Prostate gland (tissue), 2 donors: ENCODE results near the gene KRT34. TPM values are rescaled to one million over a fixed set of nuclear protein-coding genes. Genes with fewer than 3 reads are reported as not detected.

ENCODE experiments used
- DNase-seq: peaks from one replicate; pipeline ENCODE4 v3.0.0-alpha.2; 2019; ENCODE audit warnings: low spot score
- H3K27ac ChIP-seq, 2 donors: fragments of 200-600 bp; sonication (generic); 2 replicates each; pipeline ENCODE4 v1.5.1; 2017 to 2019
- H3K27me3 ChIP-seq: fragments of 200-600 bp; sonication (generic); replicated peaks from 2 replicates; pipeline ENCODE4 v1.5.1; 2019; ENCODE audit not compliant: insufficient read depth
- H3K36me3 ChIP-seq, 2 donors: fragments of 200-600 bp; sonication (generic); 1 replicate in 1 of 2; 2 replicates in 1 of 2; pipeline versions ENCODE4 v1.5.1 to v1.8.1; 2017 to 2019
- H3K4me1 ChIP-seq: fragments of 200-600 bp; sonication (generic); replicated peaks from 2 replicates; pipeline ENCODE4 v1.5.1; 2019
- H3K4me3 ChIP-seq, 2 donors: fragments of 200-600 bp; sonication (generic); 2 replicates each; pipeline ENCODE4 v1.5.1; 2017 to 2019
- H3K9me3 ChIP-seq: fragments of 200-600 bp; sonication (generic); 2 replicates; pipeline ENCODE4 v1.5.1; 2017
- POLR2A ChIP-seq: fragments of 450-650 bp; IDR thresholded peaks from one replicate; pipeline ENCODE4 v1.6.1; 2016; ENCODE audit warnings: antibody characterized with exemption, mild to moderate bottlenecking
- POLR2AphosphoS5 ChIP-seq: sonication (generic); formaldehyde crosslinking; IDR thresholded peaks from one replicate; pipeline ENCODE4 v1.6.1; 2017; ENCODE audit warnings: antibody characterized with exemption
- WGBS: methylation state at CpG from one replicate; pipeline ENCODE4 v1.1.5; 2018; 5-methylcytosine and 5-hydroxymethylcytosine counted together
- intact Hi-C: fragments of 100-400 bp; cut with DNase I; formaldehyde crosslinking; loops from one replicate; pipeline ENCODE4 v1.14.2; 2022
- total RNA-seq, 2 donors: library from RNA; depleted of rRNA; stranded (reverse); fragments of >200 nt; gene quantifications; one replicate each; pipeline ENCODE4 v1.1.0, GENCODE V29; 2016
- TF ChIP-seq, protein P1 (sequence below), 4 experiments: fragments of 200-600 bp in 2 of 4; fragments of 450-650 bp in 2 of 4; sonication (generic) in 2 of 4; IDR thresholded peaks; 1 replicate in 3 of 4; 2 replicates in 1 of 4; pipeline ENCODE4 v1.5.1; 2016 to 2019; ENCODE audit warnings: antibody characterized with exemption in 4 of 4, mild to moderate bottlenecking in 2 of 4, moderate library complexity in 2 of 4

The KRT34 gene
- total RNA-seq, 2 donors from 2014 or later = 1.5 TPM; not detected in 1

DNA sequence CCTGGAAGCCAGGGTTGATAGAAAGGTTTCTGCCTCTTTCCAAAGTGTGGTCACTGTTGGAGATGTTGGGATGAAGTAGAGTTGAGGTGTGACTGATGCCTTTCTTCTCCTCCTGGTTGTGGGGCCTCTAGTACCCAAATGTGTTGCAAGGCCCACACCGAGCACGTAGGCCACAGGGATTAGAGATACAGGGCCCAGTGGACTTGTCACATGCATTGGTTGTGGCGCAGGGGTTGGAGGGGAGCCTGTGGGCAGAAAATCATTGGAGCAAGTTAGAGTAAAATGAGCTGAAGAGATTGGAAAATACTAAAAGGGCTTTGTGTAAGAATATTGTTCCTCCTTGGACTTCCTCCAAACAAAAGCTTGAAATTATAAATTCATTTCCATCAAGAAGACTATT lies 36.1 kb downstream of the KRT34 start:
- intact Hi-C loops = no loop called here
- H3K27me3 ChIP-seq = no peaks in the 10 kb centered on the region
- WGBS = 97% methylated on average over 3 of the region's 3 CpGs
- H3K36me3 ChIP-seq = no peaks in the 10 kb centered on the region
- no peak overlapping the region for H3K4me3 ChIP-seq
- TF ChIP-seq, protein P1, sequence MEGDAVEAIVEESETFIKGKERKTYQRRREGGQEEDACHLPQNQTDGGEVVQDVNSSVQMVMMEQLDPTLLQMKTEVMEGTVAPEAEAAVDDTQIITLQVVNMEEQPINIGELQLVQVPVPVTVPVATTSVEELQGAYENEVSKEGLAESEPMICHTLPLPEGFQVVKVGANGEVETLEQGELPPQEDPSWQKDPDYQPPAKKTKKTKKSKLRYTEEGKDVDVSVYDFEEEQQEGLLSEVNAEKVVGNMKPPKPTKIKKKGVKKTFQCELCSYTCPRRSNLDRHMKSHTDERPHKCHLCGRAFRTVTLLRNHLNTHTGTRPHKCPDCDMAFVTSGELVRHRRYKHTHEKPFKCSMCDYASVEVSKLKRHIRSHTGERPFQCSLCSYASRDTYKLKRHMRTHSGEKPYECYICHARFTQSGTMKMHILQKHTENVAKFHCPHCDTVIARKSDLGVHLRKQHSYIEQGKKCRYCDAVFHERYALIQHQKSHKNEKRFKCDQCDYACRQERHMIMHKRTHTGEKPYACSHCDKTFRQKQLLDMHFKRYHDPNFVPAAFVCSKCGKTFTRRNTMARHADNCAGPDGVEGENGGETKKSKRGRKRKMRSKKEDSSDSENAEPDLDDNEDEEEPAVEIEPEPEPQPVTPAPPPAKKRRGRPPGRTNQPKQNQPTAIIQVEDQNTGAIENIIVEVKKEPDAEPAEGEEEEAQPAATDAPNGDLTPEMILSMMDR (IDR thresholded peaks at IDR 0.05) = no peak
- no peak for TF ChIP-seq POLR2AphosphoS5
- TF ChIP-seq POLR2A = no peak
- no peaks in the 10 kb centered on the region for H3K4me1 ChIP-seq
- DNase-seq = no peak
- no peaks in the 10 kb centered on the region for H3K9me3 ChIP-seq
- H3K27ac ChIP-seq = no peak overlapping the region

DNA sequence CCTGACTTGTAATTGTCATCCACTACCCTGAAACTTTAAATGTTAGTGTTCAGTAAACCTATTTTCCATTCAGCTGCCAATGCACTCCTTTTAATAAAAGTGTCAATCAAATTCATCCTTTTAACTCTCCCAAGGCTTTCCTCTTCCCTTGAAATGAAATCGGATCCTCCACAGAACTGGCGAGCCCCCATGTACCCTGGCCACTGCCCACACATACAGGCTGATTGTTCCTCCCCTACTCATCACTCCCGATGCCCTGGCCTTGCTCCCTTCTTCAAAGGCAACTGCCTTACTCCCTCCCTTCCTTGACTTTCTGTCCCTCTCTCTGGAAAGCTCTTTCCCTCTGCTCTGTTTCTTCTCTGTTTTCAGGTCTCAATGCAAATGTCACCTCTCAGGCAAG lies 39.1 kb downstream of the KRT34 start:
- H3K9me3 ChIP-seq = no peaks in the 10 kb centered on the region
- no peak overlapping the region for H3K27ac ChIP-seq
- 37% methylated on average over 3 of the region's 3 CpGs for WGBS
- H3K27me3 ChIP-seq = no peaks in the 10 kb centered on the region
- no peak for DNase-seq
- TF ChIP-seq, protein P1 (IDR thresholded peaks at IDR 0.05) = no peak
- TF ChIP-seq POLR2AphosphoS5 (no peak), POLR2A (no peak)
- intact Hi-C loops = no loop called here
- no peak overlapping the region for H3K4me3 ChIP-seq
- H3K4me1 ChIP-seq = no peaks in the 10 kb centered on the region
- H3K36me3 ChIP-seq = no peaks in the 10 kb centered on the region

DNA sequence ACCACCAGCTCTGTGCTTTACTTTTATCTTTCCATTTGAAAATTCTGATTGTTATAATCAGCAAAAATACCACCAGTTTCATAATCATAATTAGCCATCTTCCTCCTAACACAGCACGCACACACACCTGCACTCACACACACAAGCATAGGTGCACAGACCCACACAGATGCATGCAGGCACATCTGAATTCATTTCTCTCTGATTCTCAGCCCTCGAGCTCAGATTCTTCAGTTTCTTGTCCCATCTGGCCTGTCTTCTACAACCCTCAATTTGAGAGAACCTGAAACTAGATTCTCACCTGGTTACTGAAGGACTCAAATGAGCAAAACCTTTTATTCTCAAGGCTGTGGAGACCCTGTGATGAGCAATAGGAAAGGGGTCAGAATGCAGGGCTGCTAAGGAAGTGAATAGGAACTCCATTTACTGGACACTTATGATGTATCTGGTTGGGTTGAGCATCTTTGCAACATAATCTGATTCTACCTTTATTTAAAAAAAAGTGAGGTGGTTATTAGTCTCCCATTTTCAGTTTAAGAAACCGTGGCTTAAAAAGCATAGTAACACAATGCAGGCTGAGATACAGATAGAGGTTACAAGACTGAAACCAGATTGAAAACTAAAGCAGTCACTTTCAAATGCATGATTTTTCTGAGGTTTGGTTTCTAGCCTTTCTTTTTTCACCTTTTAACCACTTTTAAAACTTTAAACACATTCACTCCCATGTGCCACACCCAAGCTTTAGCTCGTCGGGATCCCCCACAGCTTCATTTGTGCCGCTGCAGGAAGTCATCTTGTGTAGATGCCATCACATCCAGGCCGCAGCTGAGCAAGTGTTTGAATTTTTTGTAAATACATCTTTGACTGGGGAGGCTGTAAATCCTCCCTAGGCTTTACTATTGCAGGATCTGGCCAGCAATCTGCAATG lies 40.9 kb downstream of the KRT34 start:
- H3K36me3 ChIP-seq = no peaks in the 10 kb centered on the region
- H3K9me3 ChIP-seq = no peaks in the 10 kb centered on the region
- TF ChIP-seq POLR2AphosphoS5 (no peak), POLR2A (no peak)
- TF ChIP-seq, protein P1 (IDR thresholded peaks at IDR 0.05) = no peak
- no peak overlapping the region for H3K27ac ChIP-seq
- no peaks in the 10 kb centered on the region for H3K4me1 ChIP-seq
- intact Hi-C loops = no loop called here
- H3K4me3 ChIP-seq = no peak overlapping the region
- WGBS = 76% methylated on average over 7 of the region's 7 CpGs
- no peaks in the 10 kb centered on the region for H3K27me3 ChIP-seq
- no peak for DNase-seq

DNA sequence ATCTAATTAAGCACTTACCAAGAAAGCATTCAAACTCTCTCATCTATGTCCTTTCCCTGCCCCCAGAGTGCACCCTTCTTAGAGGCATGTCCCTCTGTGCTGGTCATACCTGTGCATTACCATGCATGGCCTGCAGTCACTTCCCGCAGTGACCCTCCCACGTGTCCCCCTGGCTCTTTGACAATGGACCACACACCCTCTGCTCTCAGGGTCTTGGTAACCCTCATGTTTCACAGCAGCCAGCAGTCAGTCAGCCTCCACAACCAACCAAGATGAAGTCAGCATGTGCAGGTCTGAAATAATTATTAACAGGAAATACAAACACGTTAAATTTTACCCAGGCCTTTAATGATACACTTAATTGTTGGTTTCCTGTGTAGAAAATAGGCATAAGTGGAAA lies 41.6 kb downstream of the KRT34 start:
- no peaks in the 10 kb centered on the region for H3K36me3 ChIP-seq
- intact Hi-C loops = no loop called here
- no peak for DNase-seq

More for the DNA sequence above, 41.6 kb downstream of the KRT34 start:
- no peaks in the 10 kb centered on the region for H3K4me1 ChIP-seq
- no peak overlapping the region for H3K4me3 ChIP-seq
- TF ChIP-seq POLR2AphosphoS5 (no peak), POLR2A (no peak)
- TF ChIP-seq, protein P1 (IDR thresholded peaks at IDR 0.05) = no peak
- no peaks in the 10 kb centered on the region for H3K27me3 ChIP-seq
- 55% methylated on average over 3 of the region's 3 CpGs for WGBS
- H3K9me3 ChIP-seq = no peaks in the 10 kb centered on the region
- no peak overlapping the region for H3K27ac ChIP-seq
